ENCODE results near the gene CDS2. TPM values are rescaled to one million over a fixed set of nuclear protein-coding genes. Genes with fewer than 3 reads are reported as not detected.
A peak's percentile ranks its signal among the peaks of the same experiment; 100 is the strongest.

CDS2 gene
- total RNA-seq, 1 experiment from 2014 or later: 26.3 TPM

GRCh38 chr20:5154543-5154925, 27.7 kb downstream of the CDS2 start:
- peaks cover 35% of the 10 kb centered on the region for H3K4me1 Mint-ChIP-seq (ENCODE audit: insufficient read depth, unreplicated experiment)
- no peak for TF ChIP-seq CTCF (IDR thresholded peaks at IDR 0.05; ENCODE audit: unreplicated experiment)
- intact Hi-C loops (cut with micrococcal nuclease): no loop called here
- ChIA-PET CTCF (interaction anchor here (1.8 to 6.0 kb wide), 3 partner anchors 29 to 52 kb away, joined by 4 to 48 read pairs (median 39); partner anchors contain the start of gene CDS2), POLR2A (interaction anchor here (1.0 to 1.5 kb wide), 2 partner anchors 12 to 28 kb away, joined by 7 read pairs; partner anchors contain the start of gene CDS2)
- BruUV-seq (replicated peaks): no TSS peak
- no peak for DNase-seq (ENCODE audit: unreplicated experiment)
- H3K9me3 Mint-ChIP-seq (ENCODE audit: unreplicated experiment): no peaks in the 10 kb centered on the region
- H3K4me3 Mint-ChIP-seq (ENCODE audit: unreplicated experiment): no peak overlapping the region
- no peaks in the 10 kb centered on the region for H3K36me3 Mint-ChIP-seq (ENCODE audit: insufficient read depth, unreplicated experiment)
- H3K27ac Mint-ChIP-seq (ENCODE audit: low read depth, unreplicated experiment): no peak overlapping the region
- H3K27me3 Mint-ChIP-seq (ENCODE audit: insufficient read depth, unreplicated experiment): no peaks in the 10 kb centered on the region

- H3K4me1 Mint-ChIP-seq (ENCODE audit: insufficient read depth, unreplicated experiment): peaks cover 34% of the 10 kb centered on the region
- H3K9me3 Mint-ChIP-seq (ENCODE audit: unreplicated experiment): no peaks in the 10 kb centered on the region
- intact Hi-C loops (cut with micrococcal nuclease): no loop called here
- H3K27me3 Mint-ChIP-seq (ENCODE audit: insufficient read depth, unreplicated experiment): no peaks in the 10 kb centered on the region
- POLR2A ChIA-PET: no interaction called here
- TF ChIP-seq CTCF (IDR thresholded peaks at IDR 0.05; ENCODE audit: unreplicated experiment): no peak
- DNase-seq (ENCODE audit: unreplicated experiment): no peak
- H3K4me3 Mint-ChIP-seq (ENCODE audit: unreplicated experiment): no peak overlapping the region
- peak overlapping the region; percentile 57 for H3K27ac Mint-ChIP-seq (ENCODE audit: low read depth, unreplicated experiment)
- no TSS peak for BruUV-seq (replicated peaks)
- no peaks in the 10 kb centered on the region for H3K36me3 Mint-ChIP-seq (ENCODE audit: insufficient read depth, unreplicated experiment)
- CTCF ChIA-PET: interaction anchor here (1.8 to 6.0 kb wide), 4 partner anchors 12 to 51 kb away, joined by 4 to 48 read pairs (median 28); partner anchors contain the start of gene CDS2
These were observed 28.6 kb downstream of the CDS2 start for GRCh38 chr20:5155404-5155803.

- DNase-seq (ENCODE audit: unreplicated experiment): peak; percentile 22
These were observed 30.1 kb downstream of the CDS2 start for GRCh38 chr20:5156675-5157448.

More at GRCh38 chr20:5156675-5157448, 30.1 kb downstream of the CDS2 start:
- POLR2A ChIA-PET: interaction anchor here (0.7 to 1.3 kb wide), 2 partner anchors 30 to 288 kb away, joined by 3 to 7 read pairs; partner anchors contain the start of gene CDS2
- H3K27ac Mint-ChIP-seq (ENCODE audit: low read depth, unreplicated experiment): peak overlapping the region; percentile 57
- H3K4me1 Mint-ChIP-seq (ENCODE audit: insufficient read depth, unreplicated experiment): peaks cover 29% of the 10 kb centered on the region
- no peaks in the 10 kb centered on the region for H3K27me3 Mint-ChIP-seq (ENCODE audit: insufficient read depth, unreplicated experiment)
- BruUV-seq (replicated peaks): no TSS peak
- TF ChIP-seq CTCF (IDR thresholded peaks at IDR 0.05; ENCODE audit: unreplicated experiment): no peak
- H3K36me3 Mint-ChIP-seq (ENCODE audit: insufficient read depth, unreplicated experiment): no peaks in the 10 kb centered on the region
- H3K9me3 Mint-ChIP-seq (ENCODE audit: unreplicated experiment): no peaks in the 10 kb centered on the region
- CTCF ChIA-PET: interaction anchor here (1.2 to 6.0 kb wide), 5 partner anchors 11 to 56 kb away, joined by 3 to 48 read pairs (median 17); partner anchors contain the start of gene CDS2
- H3K4me3 Mint-ChIP-seq (ENCODE audit: unreplicated experiment): no peak overlapping the region
- intact Hi-C loops (cut with micrococcal nuclease): no loop called here

Measured in MCF 10A (cell line).